ENCODE measurements around the gene C1QC. TPM values are rescaled to one million over a fixed set of nuclear protein-coding genes. Genes with fewer than 3 reads are reported as not detected.

Gene C1QC
- total RNA-seq, 1 experiment from 2014 or later = 0.59 TPM

DNA sequence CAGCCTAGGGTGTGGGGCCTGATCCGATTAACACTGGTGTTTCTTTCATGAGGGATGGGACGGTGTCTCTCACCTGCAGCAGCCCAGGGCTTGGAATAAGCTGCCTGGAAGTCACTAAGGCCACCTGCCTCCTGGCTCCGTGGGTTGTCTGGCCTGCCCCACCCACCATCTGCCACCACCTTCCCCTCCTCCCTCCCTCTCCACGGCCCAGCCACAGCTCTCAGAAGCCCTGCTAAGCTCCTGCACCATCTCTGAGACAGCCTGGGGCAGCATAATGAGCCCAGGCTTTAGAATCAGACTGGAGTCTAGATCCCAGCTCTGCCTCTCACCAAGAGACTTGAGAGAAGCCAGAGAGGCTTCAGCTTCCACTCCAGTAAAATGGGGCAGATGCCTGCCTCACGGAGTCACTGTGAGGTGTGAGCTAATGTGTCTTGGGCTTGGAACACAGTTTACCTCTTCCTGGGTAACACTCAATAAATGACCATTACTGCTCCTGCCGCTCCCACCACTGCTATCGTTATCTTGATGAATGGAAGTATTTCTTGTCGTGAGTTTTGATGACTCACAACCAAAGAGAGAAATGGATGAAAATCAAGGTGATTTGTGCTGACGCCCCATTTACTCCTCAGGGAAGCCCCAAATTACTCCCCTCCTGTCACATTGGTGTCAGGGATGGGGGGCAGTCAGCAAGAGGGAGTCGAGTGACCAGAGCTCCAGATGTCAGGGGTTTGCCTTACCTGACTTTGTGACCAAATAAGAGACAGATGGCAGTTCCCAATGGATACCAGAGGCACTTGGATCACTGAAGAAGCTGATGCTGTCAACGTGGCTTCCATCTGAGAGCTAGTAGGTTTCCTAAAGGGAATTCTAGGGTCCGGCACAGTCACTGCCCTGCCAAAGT is 30.5 kb upstream of the C1QC start (continued):
- TF ChIP-seq CEBPB (IDR thresholded peaks at IDR 0.05; ENCODE audit: low read depth) = no peak
- TF ChIP-seq, protein P1, sequence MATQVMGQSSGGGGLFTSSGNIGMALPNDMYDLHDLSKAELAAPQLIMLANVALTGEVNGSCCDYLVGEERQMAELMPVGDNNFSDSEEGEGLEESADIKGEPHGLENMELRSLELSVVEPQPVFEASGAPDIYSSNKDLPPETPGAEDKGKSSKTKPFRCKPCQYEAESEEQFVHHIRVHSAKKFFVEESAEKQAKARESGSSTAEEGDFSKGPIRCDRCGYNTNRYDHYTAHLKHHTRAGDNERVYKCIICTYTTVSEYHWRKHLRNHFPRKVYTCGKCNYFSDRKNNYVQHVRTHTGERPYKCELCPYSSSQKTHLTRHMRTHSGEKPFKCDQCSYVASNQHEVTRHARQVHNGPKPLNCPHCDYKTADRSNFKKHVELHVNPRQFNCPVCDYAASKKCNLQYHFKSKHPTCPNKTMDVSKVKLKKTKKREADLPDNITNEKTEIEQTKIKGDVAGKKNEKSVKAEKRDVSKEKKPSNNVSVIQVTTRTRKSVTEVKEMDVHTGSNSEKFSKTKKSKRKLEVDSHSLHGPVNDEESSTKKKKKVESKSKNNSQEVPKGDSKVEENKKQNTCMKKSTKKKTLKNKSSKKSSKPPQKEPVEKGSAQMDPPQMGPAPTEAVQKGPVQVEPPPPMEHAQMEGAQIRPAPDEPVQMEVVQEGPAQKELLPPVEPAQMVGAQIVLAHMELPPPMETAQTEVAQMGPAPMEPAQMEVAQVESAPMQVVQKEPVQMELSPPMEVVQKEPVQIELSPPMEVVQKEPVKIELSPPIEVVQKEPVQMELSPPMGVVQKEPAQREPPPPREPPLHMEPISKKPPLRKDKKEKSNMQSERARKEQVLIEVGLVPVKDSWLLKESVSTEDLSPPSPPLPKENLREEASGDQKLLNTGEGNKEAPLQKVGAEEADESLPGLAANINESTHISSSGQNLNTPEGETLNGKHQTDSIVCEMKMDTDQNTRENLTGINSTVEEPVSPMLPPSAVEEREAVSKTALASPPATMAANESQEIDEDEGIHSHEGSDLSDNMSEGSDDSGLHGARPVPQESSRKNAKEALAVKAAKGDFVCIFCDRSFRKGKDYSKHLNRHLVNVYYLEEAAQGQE (IDR thresholded peaks at IDR 0.05; ENCODE audit: low read depth) = no peak
- no peak for TF ChIP-seq ZFX (IDR thresholded peaks at IDR 0.05)
- no peak for TF ChIP-seq FOSL1 (IDR thresholded peaks at IDR 0.05; ENCODE audit: low read depth)
- no peak for TF ChIP-seq SIN3A (IDR thresholded peaks at IDR 0.05; ENCODE audit: low read depth)
- TF ChIP-seq EZH2phosphoT487 (IDR thresholded peaks at IDR 0.05; ENCODE audit: borderline replicate concordance) = no peak

DNA sequence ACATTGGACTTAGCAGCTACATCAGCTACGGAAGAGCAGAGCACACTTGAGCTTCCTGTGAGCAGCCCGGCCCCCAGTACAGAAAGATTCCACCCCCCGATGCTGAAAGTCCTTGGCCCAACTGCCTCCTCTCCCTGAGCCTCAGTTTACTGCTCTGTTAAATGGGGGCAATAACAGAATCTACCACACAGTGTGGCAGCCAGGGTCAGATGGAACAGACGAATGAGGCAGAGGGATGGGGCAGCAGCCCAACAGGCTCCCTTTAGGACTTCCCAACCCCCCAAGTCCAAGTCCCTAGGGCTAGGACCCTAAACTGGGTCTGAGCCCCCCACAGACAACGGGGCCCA is 29.9 kb upstream of the C1QC start:
- intact Hi-C loops (cut with micrococcal nuclease) = no loop called here
- Histone ChIP-seq H3K9me2 (ENCODE audit: insufficient read depth) (no peaks in the 10 kb centered on the region), H3K4me2 (ENCODE audit: low read length) (no peak overlapping the region), H3K9ac (ENCODE audit: low read length) (no peak overlapping the region), H2AFZ (ENCODE audit: low read depth, low read length, poor library complexity, severe bottlenecking) (no peak overlapping the region), H3K79me2 (ENCODE audit: insufficient read depth, low read length) (no peaks in the 10 kb centered on the region), H3K27ac (ENCODE audit: low read depth, low read length) (no peak overlapping the region), H3K27me3 (ENCODE audit: insufficient read depth, low read length) (peaks cover 84% of the 10 kb centered on the region), H3K9me3 (ENCODE audit: control insufficient read depth in 1 of 2, insufficient read depth in 1 of 2, low read depth in 1 of 2, low read length in 2 of 2) (no peaks in the 10 kb centered on the region), H4K20me1 (ENCODE audit: insufficient read depth) (no peaks in the 10 kb centered on the region), H3K36me3 (ENCODE audit: control insufficient read depth in 1 of 2, insufficient read depth in 2 of 2, low read length in 2 of 2) (no peaks in the 10 kb centered on the region), H3K4me1 (ENCODE audit: control insufficient read depth in 1 of 2, insufficient read depth in 2 of 2, low read length in 2 of 2) (no peaks in the 10 kb centered on the region), H3K4me3 (replicated peaks in 1 of 2; ENCODE audit: low read depth in 1 of 2, low read length in 2 of 2) (no peak overlapping the region)
- ChIA-PET POLR2A (interaction anchor here (1.3 kb wide), 1 partner anchor 24 kb away, joined by 3 read pairs; no protein-coding TSS in a partner anchor), RAD21 (ENCODE audit: low non-redundant PET in 1 of 2, low total read pairs in 2 of 2, uncharacterized antibody in 2 of 2, unreplicated experiment in 2 of 2) (no interaction called here), CTCF (no interaction called here)
- ATAC-seq (no peak), DNase-seq (ENCODE audit: low read depth, low spot score) (no peak)
- BruUV-seq (replicated peaks) = no TSS peak
- no peak for TF ChIP-seq YY1 (IDR thresholded peaks at IDR 0.05; ENCODE audit: extremely low read depth, insufficient replicate concordance, low read depth, low read length)
- TF ChIP-seq, protein P2, sequence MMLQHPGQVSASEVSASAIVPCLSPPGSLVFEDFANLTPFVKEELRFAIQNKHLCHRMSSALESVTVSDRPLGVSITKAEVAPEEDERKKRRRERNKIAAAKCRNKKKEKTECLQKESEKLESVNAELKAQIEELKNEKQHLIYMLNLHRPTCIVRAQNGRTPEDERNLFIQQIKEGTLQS (IDR thresholded peaks at IDR 0.05) = no peak
- TF ChIP-seq FOSL1 (IDR thresholded peaks at IDR 0.05; ENCODE audit: low read depth) = no peak
- TF ChIP-seq SRF (IDR thresholded peaks at IDR 0.05; ENCODE audit: low read depth) = no peak
- TF ChIP-seq, protein P1 (IDR thresholded peaks at IDR 0.05; ENCODE audit: low read depth) = no peak
- TF ChIP-seq, protein P3, sequence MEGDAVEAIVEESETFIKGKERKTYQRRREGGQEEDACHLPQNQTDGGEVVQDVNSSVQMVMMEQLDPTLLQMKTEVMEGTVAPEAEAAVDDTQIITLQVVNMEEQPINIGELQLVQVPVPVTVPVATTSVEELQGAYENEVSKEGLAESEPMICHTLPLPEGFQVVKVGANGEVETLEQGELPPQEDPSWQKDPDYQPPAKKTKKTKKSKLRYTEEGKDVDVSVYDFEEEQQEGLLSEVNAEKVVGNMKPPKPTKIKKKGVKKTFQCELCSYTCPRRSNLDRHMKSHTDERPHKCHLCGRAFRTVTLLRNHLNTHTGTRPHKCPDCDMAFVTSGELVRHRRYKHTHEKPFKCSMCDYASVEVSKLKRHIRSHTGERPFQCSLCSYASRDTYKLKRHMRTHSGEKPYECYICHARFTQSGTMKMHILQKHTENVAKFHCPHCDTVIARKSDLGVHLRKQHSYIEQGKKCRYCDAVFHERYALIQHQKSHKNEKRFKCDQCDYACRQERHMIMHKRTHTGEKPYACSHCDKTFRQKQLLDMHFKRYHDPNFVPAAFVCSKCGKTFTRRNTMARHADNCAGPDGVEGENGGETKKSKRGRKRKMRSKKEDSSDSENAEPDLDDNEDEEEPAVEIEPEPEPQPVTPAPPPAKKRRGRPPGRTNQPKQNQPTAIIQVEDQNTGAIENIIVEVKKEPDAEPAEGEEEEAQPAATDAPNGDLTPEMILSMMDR (IDR thresholded peaks at IDR 0.05 in 2 of 3, conservative IDR thresholded peaks at IDR 0.05 in 1 of 3; ENCODE audit: borderline replicate concordance in 1 of 3, insufficient read depth in 1 of 3, low read depth in 2 of 3, low read length in 2 of 3) = no peak
